ENCODE measurements around the gene NAXD.
"Not testable (repeated sequence)": the region's sequence is repeated elsewhere in the genome, so short reads cannot be mapped to it uniquely, and the experiment has no call there.

The NAXD gene

GRCh38 chr13:110628952-110629701 is 13.8 kb downstream of the NAXD start:
- no peak for DNase-seq

DNA sequence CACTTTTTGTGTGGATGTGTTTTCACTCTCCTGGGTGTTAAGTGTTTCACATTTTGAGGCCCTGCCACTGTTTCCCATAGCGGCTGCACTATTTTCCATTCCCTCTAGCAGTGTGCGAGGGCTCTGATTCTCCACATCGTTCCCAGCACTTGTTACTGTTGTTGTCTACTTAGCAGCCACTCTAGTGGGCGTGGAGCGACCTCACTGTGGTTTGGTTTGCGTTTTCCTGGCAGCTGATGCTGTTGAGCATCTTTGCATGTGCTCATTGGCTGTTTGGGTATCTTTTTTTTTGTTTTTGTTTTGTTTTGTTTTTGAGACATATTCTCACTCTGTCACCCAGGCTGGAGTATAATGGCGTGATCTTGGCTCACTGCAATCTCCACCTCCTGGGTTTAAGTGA is 14.4 kb downstream of the NAXD start:
- peak in 1 of 2 experiments; percentile 19 for DNase-seq

DNA sequence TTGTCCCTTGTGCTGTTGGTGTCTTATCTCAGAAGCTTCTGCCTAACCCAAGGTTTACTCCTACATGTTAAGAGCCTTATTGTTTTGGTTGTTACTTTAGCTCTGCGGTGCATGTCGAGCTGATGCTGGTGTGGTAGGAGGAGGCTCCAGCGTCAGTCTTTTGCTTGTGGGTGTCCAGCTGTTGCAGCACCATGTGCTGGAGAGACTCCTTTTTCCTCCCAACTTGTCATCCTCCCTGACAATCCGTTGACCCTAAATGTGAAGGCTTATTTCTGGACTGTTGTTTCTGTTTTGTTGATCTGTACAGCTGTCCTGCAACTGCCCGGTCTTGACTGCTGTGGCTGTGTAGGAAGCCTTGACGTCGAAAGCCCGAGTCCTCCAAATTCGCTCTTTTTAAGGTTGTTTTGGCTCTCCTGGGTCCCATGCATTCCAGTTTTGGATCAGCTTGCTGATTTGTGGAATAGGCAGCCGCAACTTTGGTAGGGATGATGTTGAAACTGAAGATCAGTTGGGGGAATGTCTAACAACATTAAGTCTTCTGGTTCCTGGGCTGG is 15.3 kb downstream of the NAXD start:
- no peak for DNase-seq

GRCh38 chr13:110632255-110632654 is 16.9 kb downstream of the NAXD start:
- not testable (repeated sequence) for DNase-seq

DNA sequence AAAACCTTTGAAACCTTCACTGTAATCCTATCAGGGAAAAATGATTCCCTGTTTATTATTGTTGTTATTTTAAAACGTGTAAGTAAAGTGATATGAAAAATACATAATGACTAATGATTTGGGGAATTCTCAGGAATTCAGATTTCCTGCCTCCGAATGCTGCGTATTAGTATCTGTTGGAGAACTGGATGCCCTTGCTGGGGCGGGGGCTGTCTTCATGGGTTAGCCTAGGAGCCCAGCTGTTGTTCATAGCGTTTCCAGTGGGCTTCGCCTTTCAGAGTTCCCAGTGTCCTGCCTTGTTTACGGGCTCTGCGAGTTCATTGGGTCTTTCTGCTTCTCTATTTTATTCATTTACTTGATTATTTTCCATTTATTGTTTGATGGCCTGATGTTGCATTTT is 18.4 kb downstream of the NAXD start:
- no peak for DNase-seq

GRCh38 chr13:110634558-110634957 is 19.2 kb downstream of the NAXD start:
- DNase-seq: no peak

DNA sequence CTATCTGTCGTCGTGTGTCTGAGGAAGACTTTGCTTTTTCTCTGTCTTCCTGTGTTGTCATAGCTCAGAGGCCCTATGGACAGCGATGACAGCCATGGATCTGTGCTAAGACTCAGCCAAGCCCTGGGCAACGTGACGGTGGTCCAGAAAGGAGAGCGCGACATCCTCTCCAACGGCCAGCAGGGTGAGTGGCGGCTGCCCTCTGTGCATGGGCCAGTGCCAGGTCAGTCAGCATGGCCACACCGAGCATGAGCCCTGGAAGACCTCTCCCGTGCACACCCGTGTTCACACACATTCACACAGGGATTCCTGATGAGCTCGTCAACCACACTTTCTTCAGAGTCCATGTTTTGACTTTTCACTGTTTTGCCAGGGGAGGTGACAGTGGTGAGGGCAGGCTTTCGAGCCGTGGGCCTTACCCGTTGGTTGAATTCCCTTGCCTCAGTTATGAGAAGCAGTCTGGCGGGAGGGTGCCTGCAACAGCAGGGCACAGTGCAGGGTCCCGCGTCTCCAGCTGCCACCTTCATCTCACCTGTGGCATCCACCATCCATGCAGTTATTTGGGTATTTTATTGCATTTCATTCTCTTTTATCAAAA is 20.2 kb downstream of the NAXD start:
- DNase-seq: no peak

DNA sequence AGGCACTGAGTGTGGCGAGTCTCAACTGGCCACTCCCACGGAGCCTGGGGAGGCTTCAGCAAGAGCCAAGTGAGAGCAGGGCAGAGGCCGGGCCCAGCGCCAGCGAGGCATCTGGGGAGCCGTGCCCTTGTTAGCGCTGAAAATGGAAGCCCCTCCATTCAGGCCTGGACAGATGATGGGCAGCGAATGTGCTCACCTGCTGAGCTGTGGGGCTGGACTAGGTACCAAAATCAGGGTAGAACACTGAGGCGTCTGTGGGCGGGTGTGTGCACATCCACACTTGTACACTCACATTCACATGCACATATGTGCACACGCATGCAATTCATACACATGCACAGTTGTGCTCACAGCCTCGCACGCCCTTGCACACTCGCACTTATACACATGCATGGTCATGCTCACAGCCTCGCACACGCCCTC is 20.7 kb downstream of the NAXD start:
- no peak for DNase-seq

GRCh38 chr13:110636701-110637201 is 21.4 kb downstream of the NAXD start:
- no peak for DNase-seq

DNA sequence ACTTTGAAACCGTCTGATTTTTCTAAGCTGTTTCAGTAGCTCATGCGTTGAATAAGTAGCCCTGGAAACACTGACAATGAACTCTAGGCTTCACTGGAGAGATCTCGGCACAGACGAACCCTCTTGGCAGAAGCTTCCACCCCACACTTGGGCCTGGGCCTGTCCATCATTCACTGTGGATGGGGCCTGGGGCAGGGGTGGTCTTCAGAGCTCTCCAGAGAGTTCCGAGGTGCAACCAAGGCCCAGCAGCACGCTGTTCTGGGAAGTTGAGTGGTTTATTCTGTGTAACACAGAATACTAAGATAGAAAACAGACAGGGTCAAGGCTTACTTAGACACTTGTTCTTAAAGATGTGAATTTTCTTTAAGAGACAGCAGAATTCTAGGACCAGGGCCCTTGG is 21.9 kb downstream of the NAXD start:
- DNase-seq: no peak

GRCh38 chr13:110637747-110638146 is 22.4 kb downstream of the NAXD start:
- DNase-seq: no peak

GRCh38 chr13:110638257-110638656 is 22.9 kb downstream of the NAXD start:
- DNase-seq: no peak

- no peak for DNase-seq
Measured at GRCh38 chr13:110638814-110639806, 23.8 kb downstream of the NAXD start.

DNA sequence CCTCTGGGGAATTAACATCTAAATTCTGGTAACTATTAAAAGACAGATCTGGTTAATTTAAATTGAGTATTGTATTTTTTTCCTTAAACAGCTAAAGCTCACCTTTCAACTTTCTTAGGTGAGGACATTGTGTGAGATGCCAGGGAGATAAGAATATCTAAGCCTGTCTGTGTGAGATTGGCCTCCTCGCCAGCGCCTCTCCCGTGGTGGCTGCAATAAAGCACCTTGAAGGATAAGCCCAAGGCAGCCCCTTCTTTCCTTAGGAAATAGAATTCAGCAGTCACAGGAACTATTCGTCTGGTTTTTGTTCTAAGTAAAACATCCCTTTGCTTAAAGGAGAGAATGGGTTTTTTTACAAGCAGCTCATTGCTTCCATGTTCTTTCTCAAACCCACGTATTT is 24.6 kb downstream of the NAXD start:
- DNase-seq: no peak

DNA sequence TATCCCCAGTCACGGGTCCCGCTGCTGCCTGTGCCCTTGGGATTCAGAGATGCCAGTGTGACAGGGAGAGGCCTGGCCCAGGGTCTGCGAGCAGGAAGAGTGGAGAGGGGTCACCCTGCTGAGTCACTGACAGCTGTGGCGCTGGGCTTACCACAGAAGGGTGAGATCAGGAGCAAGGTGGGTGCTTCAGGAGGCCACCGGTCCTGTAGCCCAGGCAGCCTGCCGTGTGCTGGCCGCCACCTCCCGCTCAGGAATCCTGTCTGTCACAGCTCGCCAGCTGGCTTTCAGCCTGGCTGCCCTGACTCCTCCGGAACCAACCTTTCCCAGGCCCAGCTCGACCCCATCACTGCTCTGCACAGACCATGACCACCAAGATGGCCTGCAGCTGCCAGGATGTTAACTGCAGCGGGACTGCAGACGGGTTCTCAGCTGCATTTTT is 25.3 kb downstream of the NAXD start:
- DNase-seq: no peak

DNA sequence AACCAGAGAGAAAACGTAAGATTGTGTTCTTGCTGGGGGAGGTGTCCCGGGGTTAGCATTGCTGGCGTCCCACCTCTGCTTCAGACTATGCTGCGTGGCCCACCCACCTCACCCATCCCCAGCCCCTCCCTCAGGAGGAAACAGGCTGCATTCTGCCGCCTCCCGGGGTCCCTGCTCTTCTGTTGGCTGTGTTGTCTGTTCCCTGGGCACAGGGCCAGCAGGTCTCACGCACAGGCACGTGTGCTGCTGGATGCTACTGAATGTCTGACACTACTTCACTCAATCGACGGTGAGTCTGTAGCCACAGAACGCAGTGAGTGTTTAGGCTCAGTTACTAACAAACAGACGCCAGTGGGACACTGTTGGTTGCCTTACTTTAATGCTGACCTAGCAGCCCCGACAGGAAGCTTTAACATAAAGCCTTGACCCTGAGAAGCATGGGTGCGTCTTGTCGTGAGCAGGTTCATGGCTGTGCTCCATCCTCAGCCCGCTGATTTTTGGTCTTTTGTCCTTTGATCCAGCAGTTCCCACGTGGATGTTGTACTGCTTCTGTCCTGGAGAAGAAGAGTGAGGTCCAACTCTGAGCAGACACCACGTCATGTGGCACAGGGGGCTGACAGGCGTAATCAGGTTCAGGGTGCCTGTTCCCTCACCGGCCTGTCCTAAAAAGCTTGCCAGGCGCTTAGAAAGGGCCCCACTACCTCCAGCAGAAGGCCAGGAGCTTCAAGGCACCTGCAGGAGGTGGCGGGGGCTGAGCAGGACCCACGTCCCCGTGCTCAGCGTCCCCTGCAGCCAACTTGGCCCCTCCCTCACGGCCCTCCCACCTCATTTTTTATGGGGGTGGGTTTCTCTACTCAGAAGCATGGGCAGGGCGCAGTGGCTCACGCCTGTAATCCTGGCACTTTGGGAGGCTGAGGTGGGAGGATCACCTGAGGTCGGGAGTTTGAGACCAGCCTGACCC is 26.0 kb downstream of the NAXD start:
- no peak for DNase-seq

- DNase-seq: no peak
Measured at GRCh38 chr13:110642291-110642981, 27.1 kb downstream of the NAXD start.

DNA sequence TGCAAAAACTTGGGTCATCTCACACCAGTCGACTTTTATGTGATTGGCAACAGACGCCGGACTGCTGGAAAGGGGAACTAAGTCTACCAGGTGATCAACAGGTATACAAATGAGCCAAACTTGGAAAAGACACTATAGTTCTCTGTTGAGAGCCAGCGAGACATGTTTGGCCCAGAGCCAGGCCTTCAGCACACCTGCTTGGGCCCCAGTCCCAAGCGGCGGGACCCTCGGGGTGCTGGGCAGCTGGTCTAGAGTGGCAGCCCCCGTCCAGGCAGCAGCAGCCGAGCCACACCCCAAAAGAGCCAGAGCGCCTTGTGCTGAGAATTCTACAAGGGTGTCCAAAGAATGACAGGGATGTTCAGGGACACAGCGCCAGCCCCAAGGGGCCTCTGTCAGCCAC is 28.0 kb downstream of the NAXD start:
- DNase-seq: no peak

DNA sequence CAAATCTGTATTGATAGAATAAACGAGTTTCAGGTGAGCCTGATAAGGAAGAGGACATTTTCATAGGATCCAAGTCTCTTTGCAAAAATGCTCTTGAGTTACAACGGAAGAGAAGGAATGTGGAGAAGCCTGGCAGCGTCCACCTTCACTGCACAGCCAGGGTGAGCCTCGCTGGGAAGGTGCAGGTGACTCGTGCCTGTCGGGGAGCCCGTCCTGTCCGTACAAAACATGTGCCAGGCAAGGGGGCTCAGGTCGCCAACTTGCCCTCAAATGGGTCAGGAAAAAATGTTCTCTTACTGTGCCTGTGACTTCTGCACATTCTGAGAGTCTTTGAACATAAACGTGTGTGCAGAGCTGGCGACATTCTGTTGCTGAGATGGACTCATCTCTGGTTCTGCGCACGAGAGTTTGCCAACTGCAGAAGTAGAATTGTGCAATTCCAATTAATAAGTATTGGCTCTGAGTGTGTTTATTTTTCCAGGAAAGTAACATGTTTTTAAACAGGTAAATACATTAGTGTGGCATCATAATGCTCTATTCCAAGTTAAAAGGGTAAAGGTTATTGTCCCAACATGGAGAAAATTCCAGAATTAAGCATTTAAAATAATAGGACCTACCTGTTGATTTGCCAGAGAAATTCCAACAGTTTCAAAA is 28.6 kb downstream of the NAXD start:
- DNase-seq: no peak

DNA sequence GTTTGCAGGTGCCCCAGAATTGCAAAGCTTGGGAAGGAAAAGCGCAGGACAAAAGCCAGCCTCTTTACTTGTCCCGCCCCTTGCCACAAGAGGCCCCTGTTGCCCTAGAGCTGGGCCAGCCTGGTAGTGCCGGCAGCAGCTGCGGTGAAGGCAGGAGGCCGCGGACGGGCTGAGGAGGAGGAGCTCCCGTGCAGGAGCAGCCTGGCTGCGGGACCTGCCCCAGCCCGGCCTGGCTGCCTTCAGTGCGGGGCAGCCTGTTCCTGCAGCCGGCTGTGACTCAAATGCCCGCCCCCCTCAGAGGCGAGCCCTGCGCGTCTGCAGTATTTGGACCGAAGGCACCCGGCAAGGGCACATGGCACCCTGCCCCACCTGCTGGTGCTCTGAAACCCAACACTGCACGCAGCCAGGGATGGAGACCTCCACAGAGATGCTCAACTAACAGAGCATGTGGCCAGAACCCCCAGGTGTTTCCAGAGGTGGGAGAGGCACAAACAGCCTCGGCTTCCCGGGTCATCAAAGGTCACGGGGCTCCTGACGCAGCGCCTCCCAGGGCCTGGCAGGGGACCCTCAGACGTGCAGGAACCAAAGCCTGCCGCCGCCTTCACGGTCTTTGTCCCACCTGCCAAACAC is 29.7 kb downstream of the NAXD start:
- peak; percentile 16 to 29 for DNase-seq
